ENCODE measurements around the gene KPRP.

KPRP gene, protein sequence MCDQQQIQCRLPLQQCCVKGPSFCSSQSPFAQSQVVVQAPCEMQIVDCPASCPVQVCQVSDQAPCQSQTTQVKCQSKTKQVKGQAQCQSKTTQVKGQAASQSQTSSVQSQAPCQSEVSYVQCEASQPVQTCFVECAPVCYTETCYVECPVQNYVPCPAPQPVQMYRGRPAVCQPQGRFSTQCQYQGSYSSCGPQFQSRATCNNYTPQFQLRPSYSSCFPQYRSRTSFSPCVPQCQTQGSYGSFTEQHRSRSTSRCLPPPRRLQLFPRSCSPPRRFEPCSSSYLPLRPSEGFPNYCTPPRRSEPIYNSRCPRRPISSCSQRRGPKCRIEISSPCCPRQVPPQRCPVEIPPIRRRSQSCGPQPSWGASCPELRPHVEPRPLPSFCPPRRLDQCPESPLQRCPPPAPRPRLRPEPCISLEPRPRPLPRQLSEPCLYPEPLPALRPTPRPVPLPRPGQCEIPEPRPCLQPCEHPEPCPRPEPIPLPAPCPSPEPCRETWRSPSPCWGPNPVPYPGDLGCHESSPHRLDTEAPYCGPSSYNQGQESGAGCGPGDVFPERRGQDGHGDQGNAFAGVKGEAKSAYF

DNA sequence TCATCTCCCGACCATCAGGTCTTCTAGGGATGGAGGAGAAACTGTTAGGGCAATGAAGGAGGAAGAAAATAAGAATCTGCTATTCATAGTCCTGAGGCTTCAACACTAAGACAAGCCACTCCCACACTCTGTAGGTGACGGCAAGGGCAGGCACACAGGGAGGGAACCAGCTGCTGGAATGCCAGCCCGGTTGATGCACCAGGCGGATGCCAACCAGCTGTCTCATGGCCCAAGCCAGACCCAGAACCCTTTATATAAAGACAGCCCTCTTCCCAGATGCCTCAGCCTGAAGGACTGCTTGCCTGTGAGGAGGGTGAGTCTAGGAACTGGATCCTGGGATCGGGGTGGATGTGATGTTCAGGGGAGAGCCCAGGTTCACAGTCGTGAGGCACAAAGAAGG is at the start of gene KPRP:
TSS of gene KPRP (plus strand) at position 279 of the 400 bp plus-strand sequence. CDS start 1,564 bp downstream, outside the sequence.
- Histone ChIP-seq H3K27ac (no peak within 1 kb of the TSS), H3K27me3 (no peaks in the 10 kb centered on the region), H4K20me1 (no peaks in the 10 kb centered on the region), H3K4me1 (no peaks in the 10 kb centered on the region), H3K9me3 (no peaks in the 10 kb centered on the region), H3K9ac (no peak within 1 kb of the TSS), H3K4me2 (no peak within 1 kb of the TSS), H3K36me3 (no peaks in the 10 kb centered on the region), H3K4me3 (no peak within 1 kb of the TSS)
- no peak for TF ChIP-seq Cebpa-rat (IDR thresholded peaks at IDR 0.05)

DNA sequence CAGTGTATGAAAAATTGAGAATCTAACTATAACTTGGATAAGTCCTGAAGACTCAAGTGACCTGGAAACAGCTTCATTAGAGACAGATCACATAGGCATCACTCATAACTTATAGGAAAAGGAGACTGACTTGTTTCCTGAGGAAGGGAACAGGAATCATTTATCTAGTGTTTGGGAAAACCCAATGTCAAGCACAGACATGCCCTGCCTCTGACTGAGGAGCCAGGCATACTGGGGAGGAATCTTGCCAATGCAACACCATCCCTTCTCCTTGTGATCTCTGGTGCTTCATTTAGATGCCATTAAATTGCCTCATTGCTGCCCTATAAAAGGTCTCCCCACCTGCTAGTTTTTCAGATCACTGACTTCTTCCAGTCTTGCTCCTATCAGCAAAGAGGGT is 39.6 kb upstream of the KPRP start:
- Histone ChIP-seq H4K20me1 (no peaks in the 10 kb centered on the region), H3K27ac (no peak overlapping the region), H3K9ac (no peak overlapping the region), H3K4me3 (no peak overlapping the region), H3K27me3 (no peaks in the 10 kb centered on the region), H3K4me2 (no peak overlapping the region), H3K4me1 (no peaks in the 10 kb centered on the region), H3K9me3 (peaks cover 8% of the 10 kb centered on the region; the same call in 1 of the 2 replicates), H3K36me3 (no peaks in the 10 kb centered on the region)
- TF ChIP-seq Cebpa-rat (IDR thresholded peaks at IDR 0.05), result no peak

DNA sequence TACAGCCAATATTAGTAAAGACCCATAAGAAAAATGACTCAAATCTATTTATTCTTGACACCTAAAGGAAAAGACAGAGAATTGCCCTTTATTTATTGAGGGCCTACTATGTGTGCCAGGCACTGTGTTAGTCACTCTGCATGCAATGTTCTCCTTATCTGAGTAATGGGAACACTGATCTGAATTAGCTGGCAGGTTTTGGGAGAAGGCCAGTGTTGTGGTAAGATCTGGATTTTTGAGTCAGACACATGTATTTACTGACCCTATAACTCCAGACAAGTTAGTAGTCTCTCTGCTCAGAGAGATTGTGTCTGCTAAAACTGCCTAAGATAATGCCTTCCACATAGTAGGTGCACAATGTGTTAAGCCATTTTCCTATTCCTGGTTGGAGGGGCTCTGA is 32.6 kb upstream of the KPRP start:
- Histone ChIP-seq H3K9me3 (no peaks in the 10 kb centered on the region), H3K9ac (no peak overlapping the region), H3K27ac (no peak overlapping the region), H3K36me3 (no peaks in the 10 kb centered on the region), H3K4me2 (no peak overlapping the region), H4K20me1 (no peaks in the 10 kb centered on the region), H3K4me3 (no peak overlapping the region), H3K4me1 (no peaks in the 10 kb centered on the region), H3K27me3 (no peaks in the 10 kb centered on the region)
- no peak for TF ChIP-seq Cebpa-rat (IDR thresholded peaks at IDR 0.05)

DNA sequence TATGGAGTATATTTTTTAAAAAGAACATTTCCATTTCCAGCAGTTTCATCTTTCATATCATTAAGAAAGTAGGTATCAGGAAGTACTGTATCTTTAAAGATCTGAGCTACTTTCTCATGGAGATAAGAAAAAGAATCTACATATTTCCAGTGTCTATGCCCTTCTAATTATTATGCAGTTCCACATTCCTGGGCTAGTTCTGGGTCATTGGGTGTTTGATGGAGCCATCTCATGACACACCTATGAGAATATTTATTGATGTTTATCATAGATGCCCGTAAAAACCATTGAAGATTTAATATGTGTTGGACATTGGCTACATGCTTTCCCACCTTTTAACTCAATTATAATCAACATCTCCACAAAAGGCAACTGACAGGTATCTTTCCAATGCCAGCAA is 28.8 kb upstream of the KPRP start:
- H3K4me1 ChIP-seq, result no peaks in the 10 kb centered on the region
- no peak overlapping the region for H3K4me3 ChIP-seq
- no peak overlapping the region for H3K4me2 ChIP-seq
- no peaks in the 10 kb centered on the region for H3K27me3 ChIP-seq
- TF ChIP-seq Cebpa-rat (IDR thresholded peaks at IDR 0.05), result no peak
- no peaks in the 10 kb centered on the region for H3K9me3 ChIP-seq
- H3K9ac ChIP-seq, result no peak overlapping the region
- H4K20me1 ChIP-seq, result no peaks in the 10 kb centered on the region
- no peaks in the 10 kb centered on the region for H3K36me3 ChIP-seq
- H3K27ac ChIP-seq, result no peak overlapping the region

DNA sequence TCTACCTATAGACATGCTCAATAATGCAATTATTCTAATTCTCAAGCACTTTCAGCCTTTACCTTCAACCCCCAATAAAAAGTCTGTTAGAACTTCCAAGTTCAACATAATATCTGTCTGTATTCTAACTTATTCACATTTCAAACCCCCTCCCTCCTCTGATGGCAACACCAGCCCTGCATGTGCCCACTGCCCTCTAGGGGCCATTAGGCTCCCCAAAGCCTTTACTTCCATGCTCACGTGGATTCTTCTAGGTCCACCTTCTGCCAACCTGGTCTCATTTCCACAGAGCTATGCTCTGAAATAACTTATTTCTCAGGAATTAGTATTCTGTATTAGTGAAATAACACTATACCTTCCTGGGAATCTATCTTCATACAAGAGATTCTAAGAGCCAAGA is 22.2 kb upstream of the KPRP start:
- Histone ChIP-seq H3K4me1 (no peaks in the 10 kb centered on the region; the same call in 1 of the 2 replicates), H3K4me3 (no peak overlapping the region), H3K9me3 (no peaks in the 10 kb centered on the region), H4K20me1 (no peaks in the 10 kb centered on the region), H3K9ac (no peak overlapping the region), H3K27ac (no peak overlapping the region), H3K36me3 (no peaks in the 10 kb centered on the region), H3K4me2 (no peak overlapping the region), H3K27me3 (no peaks in the 10 kb centered on the region)
- TF ChIP-seq Cebpa-rat (IDR thresholded peaks at IDR 0.05), result no peak

DNA sequence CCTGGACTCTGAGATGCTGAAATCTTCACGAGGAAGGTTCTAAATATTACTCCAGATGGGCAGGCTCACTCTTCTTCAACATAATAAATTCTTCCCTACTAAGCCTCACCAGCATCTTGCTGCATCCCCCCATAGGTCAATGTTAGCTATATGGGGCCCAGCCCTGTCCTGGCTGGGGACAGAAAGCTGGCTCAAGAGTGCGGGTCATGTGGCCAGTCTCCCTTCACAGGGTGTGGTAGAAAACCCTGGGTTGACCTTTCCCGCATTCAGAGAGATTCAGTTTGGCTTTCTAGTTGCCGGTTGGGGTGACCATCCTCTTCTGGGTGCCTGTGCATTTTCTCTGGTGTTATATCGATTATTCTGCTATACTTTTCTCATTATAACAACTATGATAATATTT is 19.8 kb upstream of the KPRP start:
- Histone ChIP-seq H3K27me3 (no peaks in the 10 kb centered on the region), H3K4me2 (no peak overlapping the region), H3K4me1 (no peaks in the 10 kb centered on the region; the same call in 1 of the 2 replicates), H3K27ac (no peak overlapping the region), H3K4me3 (no peak overlapping the region), H4K20me1 (no peaks in the 10 kb centered on the region), H3K9me3 (no peaks in the 10 kb centered on the region), H3K9ac (no peak overlapping the region), H3K36me3 (no peaks in the 10 kb centered on the region)
- TF ChIP-seq Cebpa-rat (IDR thresholded peaks at IDR 0.05), result no peak

DNA sequence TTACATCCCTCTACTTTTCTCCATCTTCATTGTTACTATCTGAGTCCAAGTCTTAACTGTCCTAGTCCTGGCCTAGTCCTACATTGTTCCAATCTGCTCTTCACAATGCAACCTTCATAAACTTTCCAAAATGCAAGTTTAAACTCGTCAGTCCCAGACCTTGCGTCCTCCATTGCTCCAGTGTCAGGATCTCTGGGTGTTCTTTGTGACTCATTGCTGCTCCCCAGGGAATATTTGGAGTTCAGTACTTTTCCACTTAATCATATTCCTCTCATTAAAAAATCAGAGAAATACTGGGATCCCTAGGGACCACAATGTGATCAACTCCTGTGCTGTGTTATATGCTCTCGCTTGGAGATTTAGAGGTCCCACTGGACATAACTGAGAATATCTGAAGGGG is 18.0 kb upstream of the KPRP start:
- Histone ChIP-seq H3K4me2 (no peak overlapping the region), H3K27me3 (no peaks in the 10 kb centered on the region), H3K9ac (no peak overlapping the region), H3K4me1 (no peaks in the 10 kb centered on the region; the same call in 1 of the 2 replicates), H3K9me3 (no peaks in the 10 kb centered on the region), H3K36me3 (no peaks in the 10 kb centered on the region), H3K4me3 (no peak overlapping the region), H3K27ac (no peak overlapping the region), H4K20me1 (no peaks in the 10 kb centered on the region)
- no peak for TF ChIP-seq Cebpa-rat (IDR thresholded peaks at IDR 0.05)

DNA sequence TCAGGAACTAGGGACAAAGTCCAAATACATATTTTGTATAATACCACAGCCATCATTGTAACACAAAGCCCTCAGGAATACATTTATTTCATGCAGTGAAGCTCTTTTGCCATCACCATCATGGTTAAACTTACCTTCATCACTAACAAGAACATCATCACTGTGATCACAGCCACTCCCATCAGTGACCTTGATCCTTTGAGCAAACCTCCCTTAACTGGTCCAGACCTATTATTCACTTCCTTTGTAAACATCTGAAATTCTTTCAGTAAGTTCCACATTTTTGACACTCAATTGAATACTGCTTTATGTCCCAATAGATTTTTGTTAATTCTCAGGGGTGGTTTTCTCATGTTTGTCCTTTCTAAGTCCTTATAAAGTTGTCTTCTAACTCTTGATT is 16.2 kb upstream of the KPRP start:
- Histone ChIP-seq H3K27ac (no peak overlapping the region), H3K9me3 (no peaks in the 10 kb centered on the region), H3K4me2 (no peak overlapping the region), H3K4me1 (no peaks in the 10 kb centered on the region; the same call in 1 of the 2 replicates), H3K27me3 (no peaks in the 10 kb centered on the region), H4K20me1 (no peaks in the 10 kb centered on the region), H3K4me3 (no peak overlapping the region), H3K36me3 (no peaks in the 10 kb centered on the region), H3K9ac (no peak overlapping the region)
- no peak for TF ChIP-seq Cebpa-rat (IDR thresholded peaks at IDR 0.05)

DNA sequence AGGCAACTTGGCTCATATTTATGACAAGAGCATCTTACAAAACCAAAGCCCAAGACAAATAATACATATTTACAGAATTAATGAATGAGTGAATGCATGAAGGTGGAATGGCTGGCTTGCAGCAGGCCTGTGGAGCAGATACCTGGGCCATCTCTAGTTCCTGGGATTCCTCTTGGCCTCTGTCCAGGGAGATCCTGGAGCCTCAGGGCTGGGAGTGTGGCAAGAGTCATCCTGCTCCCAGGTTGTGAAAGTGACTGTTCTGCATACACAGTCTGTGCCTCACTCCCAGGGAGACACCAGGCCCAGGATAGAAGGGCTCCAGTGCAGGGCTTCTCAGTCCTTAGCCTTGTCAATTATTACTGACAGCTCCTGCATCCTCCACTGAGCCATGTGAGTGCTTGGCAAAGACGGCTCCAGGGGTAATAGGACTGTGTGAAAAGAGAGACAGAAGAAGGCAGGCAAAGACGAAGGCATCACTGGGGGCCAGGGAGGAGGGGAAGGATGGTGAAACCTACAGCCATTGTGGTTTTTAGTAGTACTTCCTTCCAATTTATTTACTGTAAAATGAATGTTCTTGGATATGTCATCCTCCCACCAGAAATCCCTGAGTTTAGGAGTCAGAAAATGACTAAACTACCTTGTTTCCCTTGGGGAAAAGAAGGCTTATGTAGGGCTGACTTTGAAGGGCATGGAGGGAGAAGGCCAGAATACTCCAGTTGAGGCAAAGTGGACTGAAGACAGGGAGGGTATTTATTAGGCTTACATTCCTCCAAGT is 14.3 kb upstream of the KPRP start:
- no peak overlapping the region for H3K4me2 ChIP-seq
- H3K27ac ChIP-seq, result no peak overlapping the region
- no peaks in the 10 kb centered on the region for H3K9me3 ChIP-seq

DNA sequence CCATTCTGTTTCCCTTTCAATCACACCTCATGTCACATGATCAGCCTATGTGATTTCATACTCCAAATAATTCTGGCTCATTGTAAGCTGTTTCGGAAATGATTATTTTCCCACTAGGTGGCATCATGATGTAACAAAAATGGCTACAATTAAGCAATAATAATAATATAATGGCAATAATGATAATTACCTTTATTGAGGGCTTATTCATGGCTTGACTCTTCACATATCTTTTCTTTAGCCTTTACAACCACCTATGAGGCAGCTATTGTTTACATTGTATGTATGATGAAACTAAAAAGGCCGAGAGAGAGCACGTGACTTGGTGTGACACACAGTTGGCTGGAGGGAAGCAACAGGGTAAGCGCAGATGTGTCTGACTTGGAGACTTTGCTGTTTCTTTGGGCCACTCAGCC is 12.5 kb upstream of the KPRP start:
- H3K4me1 ChIP-seq, result no peaks in the 10 kb centered on the region; the same call in 1 of the 2 replicates
- no peak for TF ChIP-seq Cebpa-rat (IDR thresholded peaks at IDR 0.05)
- no peaks in the 10 kb centered on the region for H3K36me3 ChIP-seq
- H3K27me3 ChIP-seq, result no peaks in the 10 kb centered on the region
- H4K20me1 ChIP-seq, result no peaks in the 10 kb centered on the region
- no peak overlapping the region for H3K4me3 ChIP-seq
- H3K27ac ChIP-seq, result no peak overlapping the region
- H3K9me3 ChIP-seq, result no peaks in the 10 kb centered on the region
- no peak overlapping the region for H3K4me2 ChIP-seq
- H3K9ac ChIP-seq, result no peak overlapping the region

More for the DNA sequence above, 14.3 kb upstream of the KPRP start:
- no peak overlapping the region for H3K9ac ChIP-seq
- H4K20me1 ChIP-seq, result no peaks in the 10 kb centered on the region
- H3K27me3 ChIP-seq, result no peaks in the 10 kb centered on the region
- no peaks in the 10 kb centered on the region for H3K36me3 ChIP-seq
- no peak overlapping the region for H3K4me3 ChIP-seq
- TF ChIP-seq Cebpa-rat (IDR thresholded peaks at IDR 0.05), result no peak
- no peaks in the 10 kb centered on the region; the same call in 1 of the 2 replicates for H3K4me1 ChIP-seq

Data from BLaER1 (cell line).